Glutamatergic neuron (in vitro differentiated cells): ENCODE results near the gene LPCAT3. TPM values are rescaled to one million over a fixed set of nuclear protein-coding genes. Genes with fewer than 3 reads are reported as not detected.

Experiments
- DNase-seq: peaks from one replicate; pipeline ENCODE4 v3.0.0; 2022
- H3K27ac Mint-ChIP-seq: one replicate; pipeline ENCODE4 v1.8.0; 2020; ENCODE audit warnings: mild to moderate bottlenecking, mixed read lengths, inconsistent platforms; ENCODE audit not compliant: unreplicated experiment
- H3K27me3 Mint-ChIP-seq: one replicate; pipeline ENCODE4 v1.8.0; 2020; ENCODE audit warnings: mild to moderate bottlenecking, moderate library complexity, mixed read lengths, inconsistent platforms; ENCODE audit not compliant: unreplicated experiment
- H3K36me3 Mint-ChIP-seq: one replicate; pipeline ENCODE4 v1.8.0; 2020; ENCODE audit warnings: mild to moderate bottlenecking, mixed read lengths, inconsistent platforms; ENCODE audit not compliant: unreplicated experiment
- H3K4me1 Mint-ChIP-seq: one replicate; pipeline ENCODE4 v1.8.0; 2020; ENCODE audit warnings: mild to moderate bottlenecking, low read depth, mixed read lengths, inconsistent platforms; ENCODE audit not compliant: unreplicated experiment
- H3K4me3 Mint-ChIP-seq: one replicate; pipeline ENCODE4 v1.8.0; 2020; ENCODE audit warnings: mild to moderate bottlenecking, mixed read lengths, inconsistent platforms; ENCODE audit not compliant: unreplicated experiment
- H3K9me3 Mint-ChIP-seq: one replicate; pipeline ENCODE4 v1.8.0; 2020; ENCODE audit warnings: mild to moderate bottlenecking, moderate library complexity, mixed read lengths, inconsistent platforms; ENCODE audit not compliant: unreplicated experiment
- CTCF ChIP-seq: fragments of 200-600 bp; sonication (generic); IDR thresholded peaks from one replicate; pipeline ENCODE4 v1.5.0; 2021; ENCODE audit not compliant: partially characterized antibody, unreplicated experiment
- total RNA-seq: library from RNA; stranded (reverse); fragmentation: NEBNext Ultra II Directional; extraction: Animal tissue kit (Norgen Biotek cat#: 25700); gene quantifications from one replicate; pipeline ENCODE4 v1.2.1, GENCODE V29; 2021; ENCODE audit not compliant: unreplicated experiment

LPCAT3 gene
- total RNA-seq, 1 donor from 2014 or later: 53.3 TPM

GRCh38 chr12:6950811-6951540, 67.3 kb downstream of the LPCAT3 start, which contains the start of gene PTPN6:
PTPN6 (plus strand) TSS chr12:6951356; CDS start chr12:6951513, 157 bp downstream.
- DNase-seq: no peak
- no peaks in the 10 kb centered on the region for H3K36me3 Mint-ChIP-seq
- H3K4me1 Mint-ChIP-seq: peaks cover 5% of the 10 kb centered on the region
- no peak within 1 kb of the TSS for H3K4me3 Mint-ChIP-seq
- TF ChIP-seq CTCF: no peak
- no peaks in the 10 kb centered on the region for H3K9me3 Mint-ChIP-seq
- H3K27me3 Mint-ChIP-seq: peaks cover 12% of the 10 kb centered on the region
- no peak within 1 kb of the TSS for H3K27ac Mint-ChIP-seq

GRCh38 chr12:6950401-6950801, 67.9 kb downstream of the LPCAT3 start:
- TF ChIP-seq CTCF: peak; percentile 32
- peaks cover 12% of the 10 kb centered on the region for H3K27me3 Mint-ChIP-seq
- no peaks in the 10 kb centered on the region for H3K9me3 Mint-ChIP-seq
- H3K4me1 Mint-ChIP-seq: peaks cover 7% of the 10 kb centered on the region
- no peak overlapping the region for H3K27ac Mint-ChIP-seq
- H3K4me3 Mint-ChIP-seq: no peak overlapping the region
- no peaks in the 10 kb centered on the region for H3K36me3 Mint-ChIP-seq
- DNase-seq: no peak

- no peak overlapping the region for H3K27ac Mint-ChIP-seq
- H3K4me3 Mint-ChIP-seq: no peak overlapping the region
- H3K4me1 Mint-ChIP-seq: peaks cover 15% of the 10 kb centered on the region
- peaks cover 16% of the 10 kb centered on the region for H3K27me3 Mint-ChIP-seq
- no peak for TF ChIP-seq CTCF
- no peaks in the 10 kb centered on the region for H3K36me3 Mint-ChIP-seq
- H3K9me3 Mint-ChIP-seq: no peaks in the 10 kb centered on the region
- no peak for DNase-seq
Observed at GRCh38 chr12:6948873-6949594, 69.2 kb downstream of the LPCAT3 start.

- Mint-ChIP-seq H3K27ac (no peak overlapping the region), H3K9me3 (peaks cover 11% of the 10 kb centered on the region), H3K4me1 (peaks cover 17% of the 10 kb centered on the region), H3K27me3 (peaks cover 22% of the 10 kb centered on the region), H3K4me3 (no peak overlapping the region), H3K36me3 (no peaks in the 10 kb centered on the region)
- no peak for DNase-seq
- no peak for TF ChIP-seq CTCF
Observed at GRCh38 chr12:6947615-6948014, 70.7 kb downstream of the LPCAT3 start.

- no peak for DNase-seq
- H3K36me3 Mint-ChIP-seq: no peaks in the 10 kb centered on the region
- peaks cover 14% of the 10 kb centered on the region for H3K9me3 Mint-ChIP-seq
Observed at GRCh38 chr12:6946920-6947374, 71.3 kb downstream of the LPCAT3 start.

More at GRCh38 chr12:6946920-6947374, 71.3 kb downstream of the LPCAT3 start:
- H3K4me3 Mint-ChIP-seq: peak overlapping the region; percentile 97
- H3K27ac Mint-ChIP-seq: peak overlapping the region; percentile 87
- TF ChIP-seq CTCF: peak; percentile 18
- H3K4me1 Mint-ChIP-seq: peaks cover 17% of the 10 kb centered on the region
- H3K27me3 Mint-ChIP-seq: peaks cover 25% of the 10 kb centered on the region
